Adrenal gland (tissue), 12 donors: ENCODE results near the gene TMBIM6. TPM values are rescaled to one million over a fixed set of nuclear protein-coding genes. Genes with fewer than 3 reads are reported as not detected.
"Not testable (repeated sequence)": the region's sequence is repeated elsewhere in the genome, so short reads cannot be mapped to it uniquely, and the experiment has no call there.

Experiments
- DNase-seq, 7 donors: peaks; one replicate each; pipeline ENCODE4 v3.0.0-alpha.2; 2019 to 2020
- H3K27ac ChIP-seq, 5 donors: fragments of 200-600 bp; sonication (generic) in 4 of 5; 1 replicate in 3 of 5; 2 replicates in 2 of 5; pipeline versions ENCODE4 v1.5.1 to v1.8.0; 2016 to 2020; ENCODE audit warnings: mild to moderate bottlenecking in 1 of 5
- H3K27me3 ChIP-seq: fragments of 200-600 bp; 2 replicates; pipeline ENCODE4 v1.8.0; 2021
- H3K36me3 ChIP-seq, 2 donors: fragments of 200-600 bp; replicated peaks in 1 of 2; 1 replicate in 1 of 2; 2 replicates in 1 of 2; pipeline versions ENCODE4 v1.5.1 to v1.8.0; 2018 to 2022
- H3K4me1 ChIP-seq, 2 donors: fragments of 200-600 bp; replicated peaks in 1 of 2; 1 replicate in 1 of 2; 2 replicates in 1 of 2; pipeline versions ENCODE4 v1.5.1 to v1.8.0; 2018 to 2021
- H3K4me3 ChIP-seq, 4 donors: fragments of 200-600 bp; sonication (generic) in 3 of 4; one replicate each; pipeline ENCODE4 v1.5.1; 2016 to 2018
- H3K9me3 ChIP-seq, 3 donors: fragments of 200-600 bp; sonication (generic) in 1 of 3; replicated peaks in 1 of 3; 1 replicate in 2 of 3; 2 replicates in 1 of 3; pipeline versions ENCODE4 v1.5.1 to v1.8.0; 2016 to 2021
- CTCF ChIP-seq, 6 experiments: fragments of 450-650 bp in 4 of 6; fragments of 200-600 bp in 2 of 6; sonication (generic) in 1 of 6; IDR thresholded peaks; 1 replicate in 5 of 6; 2 replicates in 1 of 6; pipeline versions ENCODE4 v1.5.1 to v1.8.0; 2016 to 2021; ENCODE audit warnings: antibody characterized with exemption in 6 of 6, mild to moderate bottlenecking in 2 of 6, moderate library complexity in 1 of 6
- POLR2A ChIP-seq, 2 donors: fragments of 450-650 bp; IDR thresholded peaks; one replicate each; pipeline ENCODE4 v1.6.1; 2017; ENCODE audit warnings: antibody characterized with exemption in 2 of 2, mild to moderate bottlenecking in 2 of 2, moderate library complexity in 1 of 2
- WGBS, 4 donors: extraction: QIAGEN DNeasy Blood & Tissue Kit in 2 of 4; methylation state at CpG; one replicate each; pipeline versions ENCODE4 v1.1.5 to v1.1.7; 2013 to 2017; 5-methylcytosine and 5-hydroxymethylcytosine counted together
- intact Hi-C, 2 donors: fragments of 100-400 bp; cut with DNase I; formaldehyde crosslinking; loops; one replicate each; pipeline versions ENCODE4 v1.14.1 to v1.15.0; 2022 to 2023
- polyA plus RNA-seq, 3 donors: library from polyadenylated mRNA; stranded (reverse); fragments of 200-250 nt in 2 of 3; fragments of 350-450 nt in 1 of 3; fragmentation: Illumina TruSeq in 1 of 3; extraction: RNeasy Lipid Tissue Mini Kit (QIAGEN cat#74804) in 1 of 3; gene quantifications; one replicate each; pipeline ENCODE4 v1.2.3, GENCODE V29; 2013 to 2014
- total RNA-seq, 9 donors: library from RNA; depleted of rRNA in 4 of 9; stranded (reverse); fragments of >200 nt in 4 of 9; fragments of 120-200 nt in 1 of 9; fragmentation: NEBNext Ultra II Directional in 1 of 9; extraction: Animal tissue kit (Norgen Biotek cat#: 25700) in 1 of 9; gene quantifications; one replicate each; pipeline versions ENCODE4 v1.1.0 to v1.2.4, GENCODE V29; 2013 to 2023
- donor health status: healthy with polysubstance abuse.
- donor health status: Bipolar disorder and iron deficiency.
- donor health status: DM: yes; HTN: yes; CAD: no.
- donor health status: DM: no; HTN: no; CAD: no.
- donor health status: DM: no; HTN: no; CAD: no.
- donor health status: DM: yes; HTN: yes; CAD: no.

The TMBIM6 gene
- total and polyA plus RNA-seq, 12 donors: 134 to 874 (median 718) TPM

- no peaks in the 10 kb centered on the region for H3K4me1 ChIP-seq
- TF ChIP-seq POLR2A (IDR thresholded peaks at IDR 0.05): no peak
- no peak for TF ChIP-seq CTCF (IDR thresholded peaks at IDR 0.05)
- no peaks in the 10 kb centered on the region for H3K36me3 ChIP-seq
- no peak overlapping the region for H3K4me3 ChIP-seq
- no peak for DNase-seq
- intact Hi-C loops: no loop called here
- H3K27me3 ChIP-seq: no peaks in the 10 kb centered on the region
- H3K9me3 ChIP-seq: no peaks in the 10 kb centered on the region
- H3K27ac ChIP-seq: no peak overlapping the region
- 77 to 93% (median 86%) methylated on average over 3 of the region's 3 CpGs for WGBS, 4 donors
Observed at GRCh38 chr12:49728446-49728845, 12.9 kb upstream of the TMBIM6 start.

GRCh38 chr12:49730050-49730449, 11.3 kb upstream of the TMBIM6 start:
- Histone ChIP-seq H3K36me3 (no peaks in the 10 kb centered on the region), H3K9me3 (no peaks in the 10 kb centered on the region), H3K27me3 (no peaks in the 10 kb centered on the region), H3K4me1 (no peaks in the 10 kb centered on the region), H3K4me3 (no peak overlapping the region), H3K27ac (no peak overlapping the region)
- intact Hi-C loops: no loop called here
- 57 to 74% (median 65%) methylated on average over 1 of the region's 1 CpG for WGBS, 4 donors
- TF ChIP-seq POLR2A (IDR thresholded peaks at IDR 0.05) (no peak), CTCF (IDR thresholded peaks at IDR 0.05) (no peak)
- no peak for DNase-seq

- no peaks in the 10 kb centered on the region for H3K36me3 ChIP-seq
- intact Hi-C loops: no loop called here
- DNase-seq: no peak
- H3K4me3 ChIP-seq: no peak overlapping the region
- no peaks in the 10 kb centered on the region for H3K27me3 ChIP-seq
- H3K9me3 ChIP-seq: no peaks in the 10 kb centered on the region
- H3K27ac ChIP-seq: no peak overlapping the region
- no peak for TF ChIP-seq CTCF (IDR thresholded peaks at IDR 0.05)
- no peak for TF ChIP-seq POLR2A (IDR thresholded peaks at IDR 0.05)
- H3K4me1 ChIP-seq: no peaks in the 10 kb centered on the region
- 83 to 92% (median 86%) methylated on average over 3 of the region's 3 CpGs for WGBS, 4 donors
Observed at GRCh38 chr12:49730568-49731101, 10.7 kb upstream of the TMBIM6 start.

GRCh38 chr12:49733219-49734017, 7.9 kb upstream of the TMBIM6 start:
- TF ChIP-seq POLR2A (IDR thresholded peaks at IDR 0.05) (no peak), CTCF (IDR thresholded peaks at IDR 0.05) (no peak)
- Histone ChIP-seq H3K4me1 (no peaks in the 10 kb centered on the region), H3K9me3 (no peaks in the 10 kb centered on the region), H3K27me3 (no peaks in the 10 kb centered on the region), H3K4me3 (no peak overlapping the region), H3K27ac (no peak overlapping the region), H3K36me3 (no peaks in the 10 kb centered on the region)
- DNase-seq: no peak
- intact Hi-C loops: no loop called here
- 73 to 79% (median 75%) methylated on average over 10 of the region's 10 CpGs for WGBS, 4 donors

- H3K27ac ChIP-seq, H3K36me3 ChIP-seq, H3K4me1 ChIP-seq, DNase-seq, H3K27me3 ChIP-seq, H3K9me3 ChIP-seq, intact Hi-C loops, H3K4me3 ChIP-seq: not testable (repeated sequence)
- whole genome bisulfite sequencing, 4 donors: 88 to 97% (median 92%) methylated on average over 6 to 7 of the region's 7 CpGs
Observed at GRCh38 chr12:49734900-49735299, 6.5 kb upstream of the TMBIM6 start.

GRCh38 chr12:49738721-49739120, 2.6 kb upstream of the TMBIM6 start:
- H3K9me3 ChIP-seq, H3K27ac ChIP-seq, intact Hi-C loops, H3K36me3 ChIP-seq, H3K27me3 ChIP-seq, H3K4me3 ChIP-seq, DNase-seq: not testable (repeated sequence)
- 76 to 85% (median 81%) methylated on average over 5 of the region's 5 CpGs for WGBS, 4 donors
- H3K4me1 ChIP-seq: peaks cover 16 to 17% of the 10 kb centered on the region in 2 donors

GRCh38 chr12:49740277-49740676, 1.1 kb upstream of the TMBIM6 start:
- H3K27ac ChIP-seq, H3K27me3 ChIP-seq, DNase-seq, intact Hi-C loops, H3K4me3 ChIP-seq, H3K36me3 ChIP-seq, H3K9me3 ChIP-seq: not testable (repeated sequence)
- WGBS, 4 donors: 93 to 97% (median 94%) methylated on average over 12 of the region's 12 CpGs
- peaks cover 24 to 31% of the 10 kb centered on the region in 2 donors for H3K4me1 ChIP-seq
